HG03460 (cell line): ENCODE data around the gene XRCC1.
"Not testable (repeated sequence)": the region's sequence is repeated elsewhere in the genome, so short reads cannot be mapped to it uniquely, and the experiment has no call there.

Experiments used
- ATAC-seq: cut with Tn5 transposase; IDR thresholded peaks from one replicate; pipeline ENCODE4 v1.9.1; 2021; ENCODE audit not compliant: unreplicated experiment

Gene XRCC1

DNA sequence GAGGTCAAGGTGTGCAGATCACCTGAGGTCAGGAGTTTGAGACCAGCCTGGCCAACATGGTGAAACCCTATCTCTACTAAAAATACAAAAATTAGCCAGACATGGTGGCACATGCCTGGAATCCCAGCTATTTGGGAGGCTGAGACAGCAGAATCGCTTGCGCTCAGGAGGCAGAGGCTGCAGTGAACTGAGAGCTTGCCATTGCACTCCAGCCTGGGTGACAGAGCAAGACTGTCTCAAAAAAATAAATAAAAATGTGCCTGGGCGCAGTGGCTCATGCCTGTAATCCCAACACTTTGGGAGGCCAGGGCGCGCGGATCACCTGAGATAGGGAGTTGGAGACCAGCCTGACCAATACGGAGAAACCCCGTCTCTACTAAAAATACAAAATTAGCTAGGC, 51.6 kb downstream of the XRCC1 start:
- not testable (repeated sequence) for ATAC-seq

DNA sequence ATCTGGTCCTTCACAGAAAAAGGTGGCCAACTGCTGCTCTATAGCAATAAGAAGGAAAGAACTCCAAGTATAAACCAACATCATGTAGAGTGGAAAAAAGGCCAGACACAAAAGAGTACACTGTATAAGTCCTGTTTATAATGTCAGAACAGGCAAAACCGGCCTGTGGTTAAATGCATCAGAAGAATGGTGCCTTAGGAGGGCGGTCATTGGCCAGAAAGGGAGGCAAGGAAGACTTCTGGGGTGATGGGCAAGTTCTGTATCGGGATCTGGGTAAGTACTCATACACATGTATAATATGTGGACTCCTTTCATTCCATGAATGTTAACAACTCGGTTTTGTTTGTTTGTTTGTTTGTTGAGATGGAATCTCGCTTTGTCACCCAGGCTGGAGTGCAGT, 52.4 kb downstream of the XRCC1 start:
- ATAC-seq = no peak

- no peak for ATAC-seq
Observed at GRCh38 chr19:43519436-43520088, 55.8 kb downstream of the XRCC1 start.

- ATAC-seq = no peak
Observed at GRCh38 chr19:43518051-43518450, 57.3 kb downstream of the XRCC1 start.

- ATAC-seq = not testable (repeated sequence)
Observed at GRCh38 chr19:43512399-43512798, 62.9 kb downstream of the XRCC1 start.

- ATAC-seq = no peak
Observed at GRCh38 chr19:43511324-43511723, 64.0 kb downstream of the XRCC1 start.

DNA sequence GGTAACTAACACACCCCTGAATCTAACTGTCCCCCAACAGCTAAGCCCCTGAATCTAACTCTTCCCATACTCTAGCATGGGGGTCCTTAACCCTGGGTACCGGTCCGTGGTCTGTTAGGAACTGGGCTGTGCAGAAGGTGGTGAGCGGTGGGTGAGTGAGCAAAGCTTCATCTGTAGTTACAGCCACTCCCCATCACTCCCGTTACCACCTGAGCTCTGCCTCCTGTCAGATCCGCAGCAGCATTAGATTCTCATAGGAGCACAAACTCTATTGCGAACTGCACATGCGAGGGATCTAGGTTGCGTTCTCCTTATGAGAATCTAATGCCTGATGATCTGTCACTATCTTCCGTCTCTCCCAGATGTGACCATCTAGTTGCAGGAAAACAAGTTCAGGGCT, 64.6 kb downstream of the XRCC1 start:
- ATAC-seq = no peak

- no peak for ATAC-seq
Observed at GRCh38 chr19:43507880-43508279, 67.4 kb downstream of the XRCC1 start.

GRCh38 chr19:43506629-43507028, 68.7 kb downstream of the XRCC1 start:
- no peak for ATAC-seq

GRCh38 chr19:43505941-43506340, 69.4 kb downstream of the XRCC1 start:
- no peak for ATAC-seq

GRCh38 chr19:43505186-43505456, 70.2 kb downstream of the XRCC1 start:
- no peak for ATAC-seq

DNA sequence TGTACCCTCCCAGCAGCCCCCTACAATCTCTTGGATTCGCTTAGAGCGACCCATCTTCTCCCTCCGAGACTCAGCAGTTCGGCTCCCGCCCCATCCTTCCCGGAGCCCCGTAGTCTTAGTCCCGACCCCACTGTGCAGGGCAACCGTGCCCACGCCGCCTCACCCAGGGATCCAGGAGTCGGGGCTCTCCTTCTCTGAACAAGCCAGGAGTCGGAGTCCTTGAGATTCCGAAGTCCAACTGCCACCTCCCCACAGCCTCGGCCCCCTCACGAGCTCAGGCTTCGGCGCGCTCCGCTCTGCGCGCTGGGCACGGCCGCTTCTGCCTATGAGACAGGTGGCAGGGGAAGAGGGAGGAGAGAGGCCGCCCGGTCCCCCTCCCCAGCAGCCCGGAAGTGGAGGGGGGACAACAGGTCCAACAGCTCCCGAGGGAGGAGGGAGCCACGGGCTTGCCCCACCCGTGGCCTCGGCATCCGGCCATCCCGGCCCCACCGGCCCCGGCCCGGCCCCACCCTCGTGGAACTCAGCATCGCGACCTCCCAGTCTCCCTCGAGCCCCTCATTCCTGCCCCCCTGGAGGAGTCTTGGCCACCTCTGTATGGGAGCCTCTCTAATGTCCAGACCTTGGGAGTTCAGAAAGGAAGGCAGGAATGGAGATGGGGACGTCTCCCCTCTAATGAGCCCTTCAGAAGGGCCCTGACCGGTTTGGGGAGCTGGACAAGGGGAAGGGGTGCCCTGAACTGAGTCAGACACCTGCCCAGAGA, 70.7 kb downstream of the XRCC1 start, which contains the start of gene PHLDB3:
Gene PHLDB3 (minus strand): TSS at position 321 of the 760 bp plus-strand sequence. CDS start 628 bp downstream, outside the sequence.
- ATAC-seq = peak; percentile 27

- ATAC-seq = peak; percentile 74
Observed at GRCh38 chr19:43503501-43504425, 71.6 kb downstream of the XRCC1 start.

GRCh38 chr19:43502419-43502976, 72.8 kb downstream of the XRCC1 start:
- ATAC-seq = no peak

GRCh38 chr19:43501661-43502418, 73.5 kb downstream of the XRCC1 start:
- no peak for ATAC-seq

DNA sequence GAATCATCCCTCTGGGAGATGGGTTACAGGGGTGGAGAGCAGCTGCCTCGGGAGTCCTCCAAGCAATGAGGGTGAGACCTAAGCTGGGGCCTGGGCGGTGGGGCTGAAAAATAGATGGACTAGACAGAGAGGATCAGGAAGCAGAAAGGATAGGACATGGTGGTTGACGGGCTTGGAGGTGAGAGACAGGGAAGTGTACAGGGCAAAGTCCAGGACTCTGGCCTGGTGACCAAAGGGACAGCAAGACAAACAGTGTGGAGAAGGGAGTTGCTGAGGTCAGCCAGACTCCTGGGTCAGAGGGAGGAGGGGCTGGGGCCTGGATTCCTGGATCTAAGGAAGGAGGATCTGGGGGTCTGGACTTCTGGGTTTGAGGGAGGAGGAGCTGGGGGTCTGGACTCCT, 76.3 kb downstream of the XRCC1 start:
- no peak for ATAC-seq

- ATAC-seq = no peak
Observed at GRCh38 chr19:43498233-43498842, 77.0 kb downstream of the XRCC1 start.

DNA sequence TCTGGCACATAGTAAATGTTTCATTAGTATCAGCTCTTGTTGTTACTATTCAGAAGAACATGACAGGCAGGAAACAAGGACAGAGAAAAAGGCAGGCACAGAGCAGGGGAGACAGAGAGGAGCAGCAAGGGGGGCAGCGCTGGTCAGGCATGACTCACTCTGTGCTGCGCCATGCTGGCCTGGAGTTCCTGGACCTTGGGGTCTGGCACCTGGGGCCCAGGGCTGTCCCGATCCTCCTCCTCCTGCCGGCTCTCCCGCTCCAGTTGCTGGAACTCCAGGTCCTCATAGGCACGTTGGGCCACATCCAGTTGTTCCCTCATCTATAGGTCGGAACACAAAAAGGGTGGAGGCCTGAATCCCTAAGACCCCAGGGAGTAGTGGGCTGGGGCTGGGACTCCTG, 78.4 kb downstream of the XRCC1 start:
- ATAC-seq = no peak

DNA sequence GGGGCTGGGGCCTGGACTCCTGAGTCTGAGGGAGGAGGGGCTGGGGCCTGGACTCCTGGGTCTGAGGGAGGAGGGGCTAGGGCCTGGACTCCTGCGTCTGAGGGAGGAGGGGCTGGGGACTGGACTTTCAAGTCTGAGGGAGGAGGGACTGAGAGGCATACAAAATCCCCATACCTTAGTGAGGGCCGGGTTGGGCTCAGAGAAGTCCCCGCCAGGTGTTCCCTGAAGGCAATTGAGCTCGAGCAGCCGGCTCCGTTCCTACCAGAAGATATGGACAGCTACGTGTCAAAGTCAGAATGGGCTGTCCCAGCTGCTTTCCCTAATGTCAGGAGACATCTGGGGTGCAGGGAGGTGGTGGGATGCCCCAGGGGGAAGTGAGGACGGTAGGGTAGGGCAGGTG, 80.2 kb downstream of the XRCC1 start:
- ATAC-seq = no peak
